ENCODE results near the gene PAQR9.

The PAQR9 gene

DNA sequence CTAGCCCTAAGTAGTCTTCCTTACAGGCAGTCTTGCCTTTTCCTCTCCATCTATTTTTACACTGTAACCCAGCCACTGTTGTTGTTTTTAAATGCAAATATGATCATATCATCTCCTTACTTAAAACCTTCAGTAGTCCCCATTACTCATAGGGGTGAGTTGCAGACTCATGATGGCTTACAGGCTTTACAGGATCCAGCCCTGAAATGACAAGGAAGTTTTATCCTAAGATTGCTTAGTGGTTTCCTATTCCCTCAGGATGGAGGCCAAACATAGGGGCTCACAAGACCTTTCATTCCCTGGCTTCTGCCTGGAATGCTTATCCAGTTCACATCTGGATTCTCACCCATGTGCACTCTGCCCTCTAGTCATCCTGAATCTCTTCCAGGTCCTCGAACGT is 46.9 kb downstream of the PAQR9 start:
- no peak for DNase-seq (ENCODE audit: low read depth in 2 of 2)

DNA sequence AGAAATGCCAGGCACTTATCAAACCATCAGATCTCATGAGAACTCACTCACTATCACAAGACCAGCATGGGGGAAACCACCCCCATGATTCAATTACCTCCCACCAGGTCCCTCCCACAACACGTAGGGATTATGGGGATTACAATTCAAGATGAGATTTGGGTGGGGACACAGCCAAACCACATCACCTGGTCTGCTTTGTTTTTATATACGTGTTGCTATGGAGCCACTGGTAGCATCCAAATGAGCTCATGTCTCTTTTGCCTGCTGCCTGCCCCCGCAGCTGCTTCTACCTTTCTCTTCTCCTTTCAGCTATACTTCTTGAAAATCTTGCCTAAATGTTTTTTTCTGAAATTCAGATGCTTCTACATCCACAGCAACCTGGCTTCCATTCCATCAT is 47.8 kb downstream of the PAQR9 start:
- DNase-seq (ENCODE audit: low read depth in 2 of 2) = no peak

DNA sequence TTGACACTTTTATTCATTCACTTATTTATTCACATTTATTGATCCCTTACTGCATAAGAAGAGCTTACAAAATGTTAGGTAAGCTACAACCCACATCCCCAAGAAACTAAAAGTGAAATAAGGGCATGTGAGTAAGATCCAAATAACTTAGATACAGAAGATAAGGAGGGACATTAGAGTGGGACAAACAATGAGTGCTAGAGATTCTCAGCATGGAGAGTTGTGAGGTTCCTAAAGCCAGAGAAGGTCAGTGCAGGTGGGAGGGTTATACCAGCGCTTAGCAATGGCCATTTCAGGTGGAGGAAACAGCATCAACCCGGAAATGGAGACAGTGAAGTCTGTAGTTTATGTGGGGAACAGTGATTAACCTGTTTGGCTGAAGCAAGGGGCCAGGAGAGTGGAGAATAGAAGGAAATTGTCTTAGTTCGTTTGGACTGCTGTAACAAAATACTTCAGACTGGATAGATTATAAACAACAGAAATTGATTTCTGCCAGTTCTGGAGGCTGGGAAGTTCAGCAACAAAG is 49.1 kb downstream of the PAQR9 start:
- no peak for DNase-seq (ENCODE audit: low read depth in 2 of 2)

DNA sequence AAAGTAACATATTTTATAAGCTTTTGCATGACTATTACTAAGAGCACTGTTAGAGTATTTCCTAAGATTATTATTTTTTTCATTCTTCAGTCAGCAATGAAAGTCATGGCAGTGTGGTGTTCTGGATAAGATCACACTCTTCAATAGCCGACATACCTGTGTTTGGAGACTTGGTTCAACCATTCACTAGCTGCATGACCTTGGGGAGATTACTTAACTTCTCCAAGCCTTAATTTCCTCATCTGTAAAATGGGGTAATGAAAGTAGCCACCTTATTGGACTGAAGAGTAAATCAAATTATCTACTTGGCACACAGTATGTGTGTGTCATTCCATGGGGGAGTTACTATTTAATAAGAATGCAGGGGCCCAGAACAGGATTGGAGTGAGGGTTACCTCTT is 50.0 kb downstream of the PAQR9 start:
- DNase-seq (ENCODE audit: low read depth in 2 of 2) = no peak

DNA sequence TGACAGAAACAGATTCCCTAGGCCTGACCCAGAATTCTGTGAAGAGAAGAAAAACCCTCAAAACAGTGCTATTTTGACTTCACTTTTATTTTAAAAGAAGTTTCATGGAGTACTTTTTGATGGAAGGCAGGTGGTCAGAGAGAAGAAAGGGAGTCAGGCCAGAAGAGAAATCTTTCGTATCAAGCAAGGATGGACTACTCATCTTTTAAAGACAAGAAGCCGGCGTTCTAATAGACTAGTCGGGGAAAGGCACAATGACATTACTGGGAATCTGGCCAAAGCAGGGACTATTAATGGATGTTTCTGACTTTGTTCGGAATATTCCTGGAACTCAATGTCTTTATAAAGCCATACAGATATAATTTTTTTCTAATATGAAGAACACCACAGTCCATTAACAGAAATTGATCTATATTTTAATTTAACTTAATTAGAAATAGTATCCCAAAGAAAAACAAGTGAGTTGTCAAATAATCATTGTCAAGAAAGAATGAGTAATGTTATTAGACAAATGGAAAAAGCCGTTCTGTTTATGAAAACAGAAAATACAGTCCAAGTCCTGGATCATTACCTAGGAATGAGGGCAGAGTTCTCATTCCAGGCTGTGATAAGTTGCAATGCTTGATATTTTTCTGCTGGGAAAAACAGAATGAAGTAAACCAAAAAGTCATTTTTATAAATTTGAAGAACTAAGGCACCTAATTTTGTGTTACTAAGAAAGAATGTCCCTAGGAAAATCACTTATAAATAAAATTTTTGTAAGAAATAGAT is 50.9 kb downstream of the PAQR9 start:
- no peak for DNase-seq (ENCODE audit: low read depth in 2 of 2)
